H1 (cell line): ENCODE results near the gene SHANK2. TPM values are rescaled to one million over a fixed set of nuclear protein-coding genes. Genes with fewer than 3 reads are reported as not detected.
A peak's percentile ranks its signal among the peaks of the same experiment; 100 is the strongest.

Source experiments
- CTCF ChIA-PET: fragments of 300-600 bp; sonication (Branson Sonifier 250); formaldehyde crosslinking; loops from one replicate; lab custom pipeline; 2021; ENCODE audit not compliant: partially characterized antibody; lab: Charles Lee
- POLR2A ChIA-PET: fragments of 300-600 bp; sonication (Branson Sonifier 250); formaldehyde crosslinking; loops from one replicate; lab custom pipeline; 2021; ENCODE audit warnings: inconsistent platforms; ENCODE audit not compliant: partially characterized antibody; lab: Charles Lee
- DNase-seq, 2 experiments: peaks; one replicate each; pipeline versions ENCODE4 v3.0.0 to v3.0.0-alpha.2; 2010 to 2022; ENCODE audit warnings: low spot score in 2 of 2, low read depth in 1 of 2, mixed read lengths in 1 of 2
- FAIRE-seq: peaks from 2 replicates; lab custom pipeline; 2011; peaks lifted over from hg19 to GRCh38; lab: Jason Lieb, UNC
- H2AFZ ChIP-seq: 2 replicates; pipeline ENCODE4 v1.8.1; 2012; ENCODE audit warnings: low read length, inconsistent platforms
- H2AK5ac ChIP-seq: 2 replicates; pipeline ENCODE4 v1.6.1; 2013; ENCODE audit warnings: low read depth, low read length
- H2BK120ac ChIP-seq: replicated peaks from 2 replicates; pipeline ENCODE3; 2013; ENCODE audit warnings: low read depth, low read length, inconsistent platforms
- H2BK12ac ChIP-seq: 2 replicates; pipeline ENCODE4 v1.6.1; 2013; ENCODE audit warnings: low read depth, low read length
- H2BK15ac ChIP-seq: 2 replicates; pipeline ENCODE4 v1.6.1; 2013; ENCODE audit warnings: low read length
- H2BK20ac ChIP-seq: 2 replicates; pipeline ENCODE4 v1.6.1; 2013; ENCODE audit warnings: low read length
- H2BK5ac ChIP-seq: 2 replicates; pipeline ENCODE4 v1.6.1; 2013; ENCODE audit warnings: low read depth, low read length
- H3K14ac ChIP-seq: 2 replicates; pipeline ENCODE4 v1.6.1; 2013; ENCODE audit warnings: inconsistent platforms; ENCODE audit not compliant: insufficient read length
- H3K18ac ChIP-seq: 2 replicates; pipeline ENCODE4 v1.6.1; 2013; ENCODE audit warnings: low read length; ENCODE audit errors: extremely low read depth
- H3K23ac ChIP-seq: 2 replicates; pipeline ENCODE4 v1.6.1; 2013; ENCODE audit warnings: inconsistent platforms; ENCODE audit not compliant: insufficient read length
- H3K23me2 ChIP-seq: 2 replicates; pipeline ENCODE4 v1.6.1; 2013; ENCODE audit warnings: low read depth, low read length
- H3K27ac ChIP-seq: 2 replicates; pipeline ENCODE4 v1.6.1; 2011; ENCODE audit warnings: low read depth, low read length, inconsistent platforms
- H3K27me3 ChIP-seq, 4 experiments: replicated peaks in 1 of 4; 1 replicate in 1 of 4; 2 replicates in 3 of 4; pipeline versions ENCODE4 v1.6.1 to v1.8.1; 2011 to 2013; ENCODE audit warnings: low read length in 3 of 4, mild to moderate bottlenecking in 3 of 4, inconsistent platforms in 2 of 4, mixed read lengths in 2 of 4, moderate library complexity in 1 of 4; ENCODE audit not compliant: control insufficient read depth in 3 of 4, insufficient read depth in 3 of 4; ENCODE audit errors: extremely low read depth in 1 of 4
- H3K36me3 ChIP-seq, 4 experiments: 2 replicates each; pipeline versions ENCODE4 v1.6.1 to v1.8.1; 2011 to 2013; ENCODE audit warnings: mild to moderate bottlenecking in 4 of 4, low read length in 3 of 4, moderate library complexity in 2 of 4, control low read depth in 1 of 4, inconsistent platforms in 1 of 4; ENCODE audit not compliant: insufficient read depth in 4 of 4, control insufficient read depth in 2 of 4
- H3K4ac ChIP-seq: replicated peaks from 2 replicates; pipeline ENCODE3; 2013; ENCODE audit warnings: low read length, low read depth, mixed read lengths, inconsistent platforms; ENCODE audit not compliant: insufficient read length
- H3K4me1 ChIP-seq, 4 experiments: replicated peaks in 1 of 4; 1 replicate in 1 of 4; 2 replicates in 3 of 4; pipeline versions ENCODE4 v1.6.1 to v1.8.1; 2011 to 2013; ENCODE audit warnings: low read length in 3 of 4, inconsistent platforms in 2 of 4, mixed read lengths in 1 of 4; ENCODE audit not compliant: insufficient read depth in 4 of 4, control insufficient read depth in 3 of 4
- H3K4me2 ChIP-seq, 2 experiments: 2 replicates each; pipeline versions ENCODE4 v1.6.1 to v1.8.1; 2011 to 2013; ENCODE audit warnings: low read depth in 2 of 2, low read length in 2 of 2, control low read depth in 1 of 2, inconsistent platforms in 1 of 2, mild to moderate bottlenecking in 1 of 2; ENCODE audit not compliant: insufficient read depth in 1 of 2
- H3K4me3 ChIP-seq, 4 experiments: fragments of 200-600, 300-600 bp in 1 of 4; sonication (generic), shearing (Covaris generic), sonication (Bioruptor Twin) in 1 of 4; 2 replicates each; pipeline versions ENCODE4 v1.5.1 to v1.8.1; 2011 to 2016; ENCODE audit warnings: low read length in 4 of 4, low read depth in 3 of 4, control low read depth in 2 of 4, inconsistent platforms in 2 of 4, mild to moderate bottlenecking in 2 of 4, mixed read lengths in 1 of 4, moderate library complexity in 1 of 4; ENCODE audit not compliant: insufficient read depth in 2 of 4; ENCODE audit errors: extremely low read depth in 1 of 4
- H3K56ac ChIP-seq: replicated peaks from 2 replicates; pipeline ENCODE3; 2013; ENCODE audit warnings: low read depth, mild to moderate bottlenecking, mixed read lengths, low read length, inconsistent platforms; ENCODE audit not compliant: insufficient read length
- H3K79me1 ChIP-seq: 2 replicates; pipeline ENCODE4 v1.6.1; 2013; ENCODE audit warnings: low read depth, low read length, control low read depth
- H3K79me2 ChIP-seq, 2 experiments: 2 replicates each; pipeline versions ENCODE4 v1.6.1 to v1.8.1; 2012 to 2013; ENCODE audit warnings: low read length in 2 of 2, mild to moderate bottlenecking in 2 of 2, inconsistent platforms in 1 of 2; ENCODE audit not compliant: insufficient read depth in 2 of 2, control insufficient read depth in 1 of 2
- H3K9ac ChIP-seq, 4 experiments: replicated peaks in 1 of 4; 1 replicate in 1 of 4; 2 replicates in 3 of 4; pipeline versions ENCODE4 v1.6.1 to v1.8.1; 2011 to 2013; ENCODE audit warnings: low read depth in 3 of 4, low read length in 3 of 4, control low read depth in 2 of 4, mild to moderate bottlenecking in 2 of 4, moderate library complexity in 2 of 4, inconsistent platforms in 1 of 4; ENCODE audit errors: extremely low read depth in 1 of 4
- H3K9me3 ChIP-seq, 2 experiments: 2 replicates each; pipeline versions ENCODE4 v1.6.1 to v1.8.1; 2012 to 2013; ENCODE audit warnings: mild to moderate bottlenecking in 2 of 2, moderate library complexity in 2 of 2, control low read depth in 1 of 2, inconsistent platforms in 1 of 2, low read depth in 1 of 2, low read length in 1 of 2, mixed read lengths in 1 of 2; ENCODE audit not compliant: insufficient read depth in 2 of 2
- H4K20me1 ChIP-seq, 2 experiments: replicated peaks in 1 of 2; 2 replicates each; pipeline versions ENCODE3 to v1.8.1; 2011 to 2013; ENCODE audit warnings: inconsistent platforms in 2 of 2, low read length in 2 of 2, mild to moderate bottlenecking in 1 of 2; ENCODE audit not compliant: insufficient read depth in 2 of 2, control insufficient read depth in 1 of 2
- H4K5ac ChIP-seq: 2 replicates; pipeline ENCODE4 v1.6.1; 2013; ENCODE audit warnings: low read length, low read depth, mixed read lengths, inconsistent platforms; ENCODE audit not compliant: insufficient read length
- H4K8ac ChIP-seq: 2 replicates; pipeline ENCODE4 v1.8.0; 2013; ENCODE audit warnings: mild to moderate bottlenecking, moderate library complexity, low read length, inconsistent platforms; ENCODE audit not compliant: insufficient read depth; ENCODE audit errors: extremely low read depth
- H4K91ac ChIP-seq: replicated peaks from 2 replicates; pipeline ENCODE3; 2013; ENCODE audit warnings: low read length, mixed read lengths, inconsistent platforms; ENCODE audit not compliant: insufficient read length
- CREB1 ChIP-seq: IDR thresholded peaks from 2 replicates; pipeline ENCODE4 v1.6.1; 2012; ENCODE audit warnings: inconsistent platforms
- EP300 ChIP-seq, 2 experiments: IDR thresholded peaks; 1 replicate in 1 of 2; 2 replicates in 1 of 2; pipeline ENCODE4 v1.6.1; 2011 to 2012; ENCODE audit warnings: low read depth in 2 of 2, low read length in 2 of 2, mild to moderate bottlenecking in 2 of 2, borderline replicate concordance in 1 of 2, inconsistent platforms in 1 of 2, moderate library complexity in 1 of 2
- HDAC6 ChIP-seq: IDR thresholded peaks from one replicate; pipeline ENCODE4 v1.7.1; 2012; ENCODE audit warnings: low read depth, mild to moderate bottlenecking, inconsistent platforms, low read length, moderate library complexity
- KDM1A ChIP-seq: fragments of 200-600, 300-600 bp; sonication (generic); IDR thresholded peaks from 2 replicates; pipeline ENCODE4 v1.7.1; 2016; ENCODE audit warnings: mild to moderate bottlenecking, low read length, borderline replicate concordance
- NRF1 ChIP-seq: IDR thresholded peaks from 2 replicates; pipeline ENCODE4 v1.6.1; 2011; ENCODE audit warnings: mild to moderate bottlenecking, low read depth, low read length, improper control_type of control experiment
- RBBP5 ChIP-seq: IDR thresholded peaks from 2 replicates; pipeline ENCODE4 v1.7.1; 2012; ENCODE audit warnings: low read depth, mild to moderate bottlenecking, inconsistent platforms, low read length, moderate library complexity, borderline replicate concordance
- SRF ChIP-seq: IDR thresholded peaks from 2 replicates; pipeline ENCODE4 v1.6.1; 2011; ENCODE audit warnings: mild to moderate bottlenecking, low read depth, low read length, moderate library complexity
- WGBS, 2 experiments: shearing (Covaris generic) in 1 of 2; methylation state at CpG; one replicate each; pipeline versions ENCODE4 v1.1.6 to v1.1.7; 2013 to 2015; ENCODE audit warnings: low lambda C conversion rate in 2 of 2, mixed read lengths in 2 of 2, inconsistent platforms in 1 of 2, low coverage in 1 of 2, missing lambda C conversion rate in 1 of 2; ENCODE audit not compliant: insufficient replicate concordance in 2 of 2, insufficient coverage in 1 of 2, insufficient read length in 1 of 2; ENCODE audit errors: extremely low coverage in 1 of 2, missing lambda C conversion rate in 1 of 2; 5-methylcytosine and 5-hydroxymethylcytosine counted together
- polyA plus RNA-seq, 7 experiments: library from polyadenylated mRNA; depleted of rRNA in 3 of 7; stranded (reverse) in 5 of 7; unstranded in 2 of 7; fragments of >200 nt in 5 of 7; fragments of 200-250 nt in 2 of 7; gene quantifications; 1 replicate in 5 of 7; 2 replicates in 1 of 7; 4 replicates in 1 of 7; pipeline versions ENCODE4 v1.2.1 to v1.2.3, GENCODE V29; 2011 to 2013; ENCODE audit warnings: missing spikeins in 2 of 7, mixed read lengths in 2 of 7
- total RNA-seq: library from RNA; stranded (reverse); fragmentation: NEBNext Ultra II Directional; extraction: Animal tissue kit (Norgen Biotek cat#: 25700); gene quantifications from 2 replicates; pipeline ENCODE4 v1.2.1, GENCODE V29; 2021
- TF ChIP-seq, protein P1 (sequence below): IDR thresholded peaks from 2 replicates; pipeline ENCODE4 v1.6.1; 2011; ENCODE audit warnings: low read length, improper control_type of control experiment

SHANK2 gene
- total and polyA plus RNA-seq, 2 of the 8 experiments (the other 6 are each of a cell fraction or from before 2014, with no cell fraction given), result 10.1 to 54.2 TPM

DNA sequence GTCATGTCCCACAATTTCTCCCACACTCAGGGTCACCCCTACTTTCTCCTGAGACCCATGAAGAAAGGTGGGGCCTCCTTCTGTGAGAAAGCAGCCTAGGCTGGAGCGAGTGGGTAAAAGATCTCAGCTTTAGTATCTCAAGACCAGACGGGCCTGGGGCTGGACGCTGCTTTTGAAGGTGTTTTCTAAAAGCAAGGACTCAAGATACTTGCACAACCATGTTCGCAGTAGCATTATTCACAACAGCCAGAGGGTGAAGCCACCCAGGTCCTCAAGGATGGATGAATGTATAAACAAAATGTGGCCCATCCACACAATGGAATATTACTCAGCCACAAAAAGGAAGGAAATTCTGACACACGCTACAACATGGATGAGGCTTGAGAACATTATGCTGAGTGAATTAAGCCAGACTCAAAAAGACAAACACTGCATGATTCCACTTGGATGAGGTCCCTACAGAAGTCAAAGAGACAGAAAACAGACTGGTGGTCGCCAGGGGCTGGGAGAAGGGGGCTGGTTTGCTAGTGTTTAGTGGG lies 10.6 kb downstream of the SHANK2 start:
- H3K27me3 ChIP-seq, result no peaks in the 10 kb centered on the region
- no peak overlapping the region for H3K9ac ChIP-seq
- DNase-seq, result no peak
- H2BK12ac ChIP-seq, result no peak overlapping the region
- no peak overlapping the region for H3K27ac ChIP-seq
- no peak overlapping the region for H3K14ac ChIP-seq
- no peak overlapping the region; a peak in 1 of 4 replicates for H3K4me2 ChIP-seq
- no peak overlapping the region for H3K18ac ChIP-seq
- H3K4me1 ChIP-seq, result peaks cover 14 to 28% (median 22%) of the 10 kb centered on the region in 4 experiments
- H4K91ac ChIP-seq, result no peak overlapping the region
- H3K23ac ChIP-seq, result no peak overlapping the region
- no peak for FAIRE-seq
- ChIA-PET POLR2A (interaction anchor here (1.0 to 3.9 kb wide), 2 partner anchors 10 to 34 kb away, joined by 3 to 23 read pairs; partner anchors contain the start of gene SHANK2), CTCF (interaction anchor here (1.7 to 4.4 kb wide), 2 partner anchors 11 to 121 kb away, joined by 4 to 20 read pairs; partner anchors contain the start of gene SHANK2)
- no peak overlapping the region for H2AK5ac ChIP-seq
- H3K23me2 ChIP-seq, result peaks cover 4% of the 10 kb centered on the region; the same call in 1 of the 2 replicates
- H4K8ac ChIP-seq, result no peak overlapping the region; the same call in 1 of the 2 replicates
- H3K56ac ChIP-seq, result no peak overlapping the region
- H3K4me3 ChIP-seq, result no peak overlapping the region
- H3K79me2 ChIP-seq, result peaks cover 11 to 86% of the 10 kb centered on the region in 2 experiments
- no peak overlapping the region for H2AFZ ChIP-seq
- H2BK120ac ChIP-seq, result no peak overlapping the region
- 85% methylated on average over 6 of the region's 6 CpGs; no CpG with 5 or more reads in 1 of the 2 experiments for WGBS, 2 experiments
- peaks cover 3 to 7% of the 10 kb centered on the region in 2 experiments for H4K20me1 ChIP-seq
- peaks cover 22% of the 10 kb centered on the region for H3K79me1 ChIP-seq
- H3K4ac ChIP-seq, result no peak overlapping the region
- no peak overlapping the region for H2BK5ac ChIP-seq
- H4K5ac ChIP-seq, result no peak overlapping the region
- peak overlapping the region; percentile 72; the same call in 1 of the 2 replicates for H2BK15ac ChIP-seq
- H3K36me3 ChIP-seq, result peaks cover 2 to 9% (median 8%) of the 10 kb centered on the region in 4 experiments; a peak in 6 of 8 replicates
- no peaks in the 10 kb centered on the region for H3K9me3 ChIP-seq
- H2BK20ac ChIP-seq, result no peak overlapping the region
- TF ChIP-seq HDAC6 (no peak), NRF1 (no peak), RBBP5 (no peak), SRF (no peak), EP300 (IDR thresholded peaks at IDR 0.05; ENCODE audit: borderline replicate concordance in 1 of 2, low read depth in 2 of 2, low read length in 2 of 2) (no peak), CREB1 (no peak), KDM1A (no peak)
- TF ChIP-seq, protein P1, sequence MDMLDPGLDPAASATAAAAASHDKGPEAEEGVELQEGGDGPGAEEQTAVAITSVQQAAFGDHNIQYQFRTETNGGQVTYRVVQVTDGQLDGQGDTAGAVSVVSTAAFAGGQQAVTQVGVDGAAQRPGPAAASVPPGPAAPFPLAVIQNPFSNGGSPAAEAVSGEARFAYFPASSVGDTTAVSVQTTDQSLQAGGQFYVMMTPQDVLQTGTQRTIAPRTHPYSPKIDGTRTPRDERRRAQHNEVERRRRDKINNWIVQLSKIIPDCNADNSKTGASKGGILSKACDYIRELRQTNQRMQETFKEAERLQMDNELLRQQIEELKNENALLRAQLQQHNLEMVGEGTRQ, result no peak
